Trophoblast cell (in vitro differentiated cells and primary cell): ENCODE results near the gene BZW2.
A peak's percentile ranks its signal among the peaks of the same experiment; 100 is the strongest.

Experiments used
- DNase-seq, 2 donors: peaks; one replicate each; pipeline ENCODE4 v3.0.0-alpha.2; 2016
- H2AFZ ChIP-seq: 2 replicates; pipeline ENCODE4 v1.6.1; 2013; ENCODE audit warnings: low read length, moderate library complexity, mild to moderate bottlenecking; ENCODE audit not compliant: insufficient read depth, poor library complexity
- H2AK5ac ChIP-seq: 2 replicates; pipeline ENCODE4 v1.6.1; 2013; ENCODE audit warnings: mild to moderate bottlenecking, low read length
- H2BK120ac ChIP-seq: 2 replicates; pipeline ENCODE4 v1.6.1; 2013; ENCODE audit warnings: low read length, mild to moderate bottlenecking, moderate library complexity; ENCODE audit not compliant: insufficient read depth, poor library complexity
- H2BK12ac ChIP-seq: 2 replicates; pipeline ENCODE4 v1.6.1; 2013; ENCODE audit warnings: mild to moderate bottlenecking, low read length, moderate library complexity
- H2BK5ac ChIP-seq: 2 replicates; pipeline ENCODE4 v1.6.1; 2013; ENCODE audit warnings: low read length, low read depth, moderate library complexity, mild to moderate bottlenecking; ENCODE audit not compliant: poor library complexity
- H3K14ac ChIP-seq: 2 replicates; pipeline ENCODE4 v1.6.1; 2013; ENCODE audit warnings: mild to moderate bottlenecking, low read length
- H3K18ac ChIP-seq: 2 replicates; pipeline ENCODE4 v1.6.1; 2013; ENCODE audit warnings: mild to moderate bottlenecking, low read length
- H3K23ac ChIP-seq: 2 replicates; pipeline ENCODE4 v1.6.1; 2013; ENCODE audit warnings: low read length
- H3K27ac ChIP-seq: 2 replicates; pipeline ENCODE4 v1.5.1; 2013; ENCODE audit warnings: low read depth, mild to moderate bottlenecking, inconsistent platforms, low read length, moderate library complexity
- H3K27me3 ChIP-seq: 2 replicates; pipeline ENCODE4 v1.6.1; 2013; ENCODE audit warnings: inconsistent platforms, mild to moderate bottlenecking, low read length, moderate library complexity; ENCODE audit not compliant: insufficient read depth
- H3K36me3 ChIP-seq, 2 experiments: 1 replicate in 1 of 2; 2 replicates in 1 of 2; pipeline ENCODE4 v1.6.1; 2013; ENCODE audit warnings: low read length in 2 of 2, mild to moderate bottlenecking in 2 of 2, moderate library complexity in 1 of 2; ENCODE audit not compliant: insufficient read depth in 2 of 2, control insufficient read depth in 1 of 2
- H3K4ac ChIP-seq: 2 replicates; pipeline ENCODE4 v1.6.1; 2013; ENCODE audit warnings: low read depth, mild to moderate bottlenecking, low read length, moderate library complexity
- H3K4me1 ChIP-seq, 2 experiments: 1 replicate in 1 of 2; 2 replicates in 1 of 2; pipeline ENCODE4 v1.6.1; 2013; ENCODE audit warnings: low read length in 2 of 2, mild to moderate bottlenecking in 2 of 2, moderate library complexity in 1 of 2; ENCODE audit not compliant: insufficient read depth in 2 of 2, control insufficient read depth in 1 of 2
- H3K4me2 ChIP-seq: 2 replicates; pipeline ENCODE4 v1.6.1; 2013; ENCODE audit warnings: inconsistent platforms, mild to moderate bottlenecking, low read length, moderate library complexity
- H3K4me3 ChIP-seq: 2 replicates; pipeline ENCODE4 v1.5.1; 2013; ENCODE audit warnings: mild to moderate bottlenecking, low read depth, low read length, inconsistent platforms
- H3K79me1 ChIP-seq: one replicate; pipeline ENCODE4 v1.6.1; 2013; ENCODE audit warnings: low read length
- H3K79me2 ChIP-seq: 2 replicates; pipeline ENCODE4 v1.6.1; 2013; ENCODE audit warnings: low read length, mild to moderate bottlenecking; ENCODE audit not compliant: control insufficient read depth, insufficient read depth, poor library complexity
- H3K9ac ChIP-seq: 2 replicates; pipeline ENCODE4 v1.6.1; 2013; ENCODE audit warnings: mild to moderate bottlenecking, low read length
- H3K9me3 ChIP-seq: 2 replicates; pipeline ENCODE4 v1.6.1; 2013; ENCODE audit warnings: low read depth, mild to moderate bottlenecking, control low read depth, inconsistent platforms, low read length; ENCODE audit not compliant: insufficient read depth
- H4K12ac ChIP-seq: 2 replicates; pipeline ENCODE4 v1.6.1; 2013; ENCODE audit warnings: low read depth, mild to moderate bottlenecking, low read length, moderate library complexity
- H4K8ac ChIP-seq: 2 replicates; pipeline ENCODE4 v1.6.1; 2013; ENCODE audit warnings: low read depth, mild to moderate bottlenecking, low read length, moderate library complexity
- H4K91ac ChIP-seq: one replicate; pipeline ENCODE4 v1.6.1; 2013; ENCODE audit warnings: low read depth, mild to moderate bottlenecking, low read length, moderate library complexity
- WGBS: extraction: QIAGEN DNeasy Blood & Tissue Kit; methylation state at CpG from one replicate; pipeline ENCODE4 v1.1.7; 2013; ENCODE audit warnings: missing lambda C conversion rate; ENCODE audit not compliant: insufficient read length, insufficient coverage; ENCODE audit errors: extremely low coverage; 5-methylcytosine and 5-hydroxymethylcytosine counted together

The BZW2 gene

GRCh38 chr7:16615228-16615627 lies 30.8 kb upstream of the BZW2 start:
- Histone ChIP-seq H3K36me3 (peaks cover 11 to 14% of the 10 kb centered on the region in 2 experiments), H2BK5ac (no peak overlapping the region), H2BK12ac (no peak overlapping the region), H3K18ac (no peak overlapping the region), H2AK5ac (no peak overlapping the region), H3K4me1 (no peaks in the 10 kb centered on the region), H3K79me1 (no peaks in the 10 kb centered on the region), H4K8ac (no peak overlapping the region), H4K12ac (no peak overlapping the region), H3K9me3 (peaks cover 3% of the 10 kb centered on the region), H3K27ac (no peak overlapping the region), H3K4ac (no peak overlapping the region), H2AFZ (no peak overlapping the region), H4K91ac (no peak overlapping the region), H3K9ac (peak overlapping the region; percentile 43), H3K4me3 (no peak overlapping the region), H3K4me2 (no peak overlapping the region), H3K14ac (no peak overlapping the region), H3K79me2 (no peaks in the 10 kb centered on the region), H3K23ac (no peak overlapping the region), H2BK120ac (no peak overlapping the region), H3K27me3 (no peaks in the 10 kb centered on the region)
- no CpG with 5 or more reads among the region's 5 CpGs for WGBS
- DNase-seq = no peak

- no peak overlapping the region for H2BK12ac ChIP-seq
- no peak for DNase-seq
- H3K4me2 ChIP-seq = no peak overlapping the region
- H3K23ac ChIP-seq = no peak overlapping the region
- H3K14ac ChIP-seq = no peak overlapping the region
- no peak overlapping the region for H4K8ac ChIP-seq
- H3K18ac ChIP-seq = no peak overlapping the region
- no peak overlapping the region for H3K9ac ChIP-seq
- H2AK5ac ChIP-seq = no peak overlapping the region
- H3K27me3 ChIP-seq = no peaks in the 10 kb centered on the region
- no peak overlapping the region for H3K27ac ChIP-seq
- no peaks in the 10 kb centered on the region for H3K79me1 ChIP-seq
- no peak overlapping the region for H3K4ac ChIP-seq
- no CpG with 5 or more reads among the region's 4 CpGs for WGBS
- no peak overlapping the region for H2BK120ac ChIP-seq
- no peak overlapping the region for H3K4me3 ChIP-seq
- no peaks in the 10 kb centered on the region for H3K4me1 ChIP-seq
- H2BK5ac ChIP-seq = no peak overlapping the region
- H3K36me3 ChIP-seq = peaks cover 11 to 14% of the 10 kb centered on the region in 2 experiments
- no peaks in the 10 kb centered on the region for H3K79me2 ChIP-seq
- no peak overlapping the region for H2AFZ ChIP-seq
- H4K91ac ChIP-seq = no peak overlapping the region
- peaks cover 3% of the 10 kb centered on the region for H3K9me3 ChIP-seq
- H4K12ac ChIP-seq = no peak overlapping the region
Measured at GRCh38 chr7:16616122-16616521, 29.9 kb upstream of the BZW2 start.

- no CpG with 5 or more reads among the region's 18 CpGs for WGBS
- H4K8ac ChIP-seq = no peak overlapping the region
Measured at GRCh38 chr7:16616542-16616941, 29.4 kb upstream of the BZW2 start.

GRCh38 chr7:16619979-16620408 lies 26.0 kb upstream of the BZW2 start:
- no CpG with 5 or more reads among the region's 2 CpGs for WGBS
- Histone ChIP-seq H3K23ac (no peak overlapping the region), H3K4me2 (no peak overlapping the region), H3K4me1 (no peaks in the 10 kb centered on the region), H2AK5ac (no peak overlapping the region), H3K4me3 (no peak overlapping the region), H3K79me2 (no peaks in the 10 kb centered on the region), H2BK5ac (no peak overlapping the region), H2BK12ac (no peak overlapping the region), H2AFZ (no peak overlapping the region), H3K36me3 (peaks cover 12 to 14% of the 10 kb centered on the region in 2 experiments), H4K12ac (no peak overlapping the region), H3K18ac (no peak overlapping the region), H3K4ac (no peak overlapping the region), H3K27ac (no peak overlapping the region), H3K14ac (no peak overlapping the region), H3K9ac (no peak overlapping the region), H3K9me3 (peaks cover 3% of the 10 kb centered on the region), H4K91ac (no peak overlapping the region), H4K8ac (no peak overlapping the region), H3K27me3 (no peaks in the 10 kb centered on the region), H2BK120ac (no peak overlapping the region), H3K79me1 (no peaks in the 10 kb centered on the region)
- peak in 1 of 2 donors; percentile 9 for DNase-seq

More at GRCh38 chr7:16616542-16616941, 29.4 kb upstream of the BZW2 start:
- no peaks in the 10 kb centered on the region for H3K79me2 ChIP-seq
- peaks cover 12 to 14% of the 10 kb centered on the region in 2 experiments for H3K36me3 ChIP-seq
- no peaks in the 10 kb centered on the region for H3K27me3 ChIP-seq
- H3K4me2 ChIP-seq = no peak overlapping the region
- no peak overlapping the region for H3K14ac ChIP-seq
- no peak overlapping the region for H2BK5ac ChIP-seq
- H2AFZ ChIP-seq = no peak overlapping the region
- no peak overlapping the region for H3K23ac ChIP-seq
- no peak overlapping the region for H2AK5ac ChIP-seq
- H3K4me3 ChIP-seq = no peak overlapping the region
- H2BK120ac ChIP-seq = no peak overlapping the region
- H3K4me1 ChIP-seq = no peaks in the 10 kb centered on the region
- no peak overlapping the region for H4K12ac ChIP-seq
- no peak for DNase-seq
- H3K27ac ChIP-seq = no peak overlapping the region
- no peak overlapping the region for H2BK12ac ChIP-seq
- H3K9me3 ChIP-seq = peaks cover 3% of the 10 kb centered on the region
- no peaks in the 10 kb centered on the region for H3K79me1 ChIP-seq
- no peak overlapping the region for H4K91ac ChIP-seq
- peak overlapping the region; percentile 55 for H3K9ac ChIP-seq
- no peak overlapping the region for H3K18ac ChIP-seq
- no peak overlapping the region for H3K4ac ChIP-seq
